Measurements from ENCODE around the gene KCP.

DNA sequence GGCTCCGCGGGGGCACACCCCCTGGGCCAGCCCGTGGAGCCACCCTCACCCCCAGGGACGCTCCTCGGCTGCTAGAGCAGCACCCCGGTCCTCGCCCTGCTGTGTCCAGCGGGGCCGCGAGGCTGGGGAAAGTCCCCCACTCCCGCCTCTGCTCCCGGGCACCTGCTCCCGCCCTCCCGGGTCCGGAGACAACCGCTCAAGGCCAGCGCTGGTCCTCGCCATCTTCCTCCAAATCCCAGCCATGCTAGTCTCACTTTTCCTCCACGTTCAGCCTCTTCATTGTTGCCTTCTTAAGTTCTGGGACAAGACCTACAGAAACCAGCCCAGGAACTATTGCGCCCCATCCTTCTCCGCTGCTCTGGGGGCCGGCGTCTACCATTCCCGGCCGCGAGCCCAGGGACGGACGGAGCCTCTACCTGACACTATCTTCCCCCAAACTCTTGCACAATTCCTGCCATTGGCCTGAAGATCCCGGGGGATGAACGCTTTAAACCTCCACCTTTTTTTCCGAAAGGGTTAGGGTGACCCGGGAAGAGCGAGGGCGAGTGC is 4.8 kb upstream of the KCP start:
- TF ChIP-seq, protein P1, sequence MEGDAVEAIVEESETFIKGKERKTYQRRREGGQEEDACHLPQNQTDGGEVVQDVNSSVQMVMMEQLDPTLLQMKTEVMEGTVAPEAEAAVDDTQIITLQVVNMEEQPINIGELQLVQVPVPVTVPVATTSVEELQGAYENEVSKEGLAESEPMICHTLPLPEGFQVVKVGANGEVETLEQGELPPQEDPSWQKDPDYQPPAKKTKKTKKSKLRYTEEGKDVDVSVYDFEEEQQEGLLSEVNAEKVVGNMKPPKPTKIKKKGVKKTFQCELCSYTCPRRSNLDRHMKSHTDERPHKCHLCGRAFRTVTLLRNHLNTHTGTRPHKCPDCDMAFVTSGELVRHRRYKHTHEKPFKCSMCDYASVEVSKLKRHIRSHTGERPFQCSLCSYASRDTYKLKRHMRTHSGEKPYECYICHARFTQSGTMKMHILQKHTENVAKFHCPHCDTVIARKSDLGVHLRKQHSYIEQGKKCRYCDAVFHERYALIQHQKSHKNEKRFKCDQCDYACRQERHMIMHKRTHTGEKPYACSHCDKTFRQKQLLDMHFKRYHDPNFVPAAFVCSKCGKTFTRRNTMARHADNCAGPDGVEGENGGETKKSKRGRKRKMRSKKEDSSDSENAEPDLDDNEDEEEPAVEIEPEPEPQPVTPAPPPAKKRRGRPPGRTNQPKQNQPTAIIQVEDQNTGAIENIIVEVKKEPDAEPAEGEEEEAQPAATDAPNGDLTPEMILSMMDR (IDR thresholded peaks at IDR 0.05; ENCODE audit: low read depth, low read length), result no peak
- no peak for TF ChIP-seq EZH2phosphoT487 (IDR thresholded peaks at IDR 0.05; ENCODE audit: low read depth)

Measured in OCI-LY3 (cell line).